ENCODE results near the gene CMTM5.

CMTM5 gene, protein sequence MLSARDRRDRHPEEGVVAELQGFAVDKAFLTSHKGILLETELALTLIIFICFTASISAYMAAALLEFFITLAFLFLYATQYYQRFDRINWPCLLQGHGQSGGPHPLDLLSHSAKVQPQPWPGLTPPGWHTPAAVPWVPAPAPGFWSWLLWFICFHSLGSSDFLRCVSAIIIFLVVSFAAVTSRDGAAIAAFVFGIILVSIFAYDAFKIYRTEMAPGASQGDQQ

DNA sequence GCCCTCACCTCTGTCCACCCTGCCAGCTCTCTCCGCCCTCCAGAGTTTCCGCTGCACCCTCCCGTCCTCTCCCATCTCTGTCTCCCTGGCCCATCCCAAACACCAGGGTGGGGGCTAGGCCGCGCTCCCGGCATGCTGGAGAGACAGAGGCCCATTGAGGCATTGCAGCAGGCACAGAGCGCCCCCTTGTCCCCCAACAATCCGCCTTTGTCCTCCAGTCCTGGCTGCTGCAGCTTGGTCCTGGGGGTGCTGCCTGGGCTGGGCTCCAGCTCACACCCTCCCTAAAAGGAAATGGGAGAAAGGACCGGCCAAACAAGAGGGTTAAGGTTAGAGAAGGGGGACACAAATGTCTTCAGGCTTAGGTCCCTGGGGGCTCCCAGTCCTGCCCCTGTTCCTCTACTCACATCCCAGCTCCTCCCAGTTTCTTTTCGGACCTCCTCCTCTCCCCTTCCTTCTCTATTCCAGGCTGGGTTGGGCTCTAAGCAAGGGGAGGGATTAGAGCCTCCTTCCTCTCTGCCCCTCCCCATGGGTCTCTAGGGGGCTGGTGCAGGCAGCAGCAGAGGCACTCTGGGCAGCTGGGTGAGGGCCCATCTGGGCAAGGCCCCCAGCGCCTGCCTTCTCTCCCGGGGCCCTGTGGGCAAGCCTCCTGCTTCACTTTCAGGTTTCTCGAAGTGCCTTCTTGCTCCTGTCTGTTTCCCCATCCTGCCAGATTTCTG lies at the start of gene CMTM5:
TSS of gene CMTM5 (plus strand) at position 565 of the 716 bp plus-strand sequence. CDS start 206 bp downstream, outside the sequence.
- no peak for DNase-seq (ENCODE audit: low read depth in 3 of 3)

DNA sequence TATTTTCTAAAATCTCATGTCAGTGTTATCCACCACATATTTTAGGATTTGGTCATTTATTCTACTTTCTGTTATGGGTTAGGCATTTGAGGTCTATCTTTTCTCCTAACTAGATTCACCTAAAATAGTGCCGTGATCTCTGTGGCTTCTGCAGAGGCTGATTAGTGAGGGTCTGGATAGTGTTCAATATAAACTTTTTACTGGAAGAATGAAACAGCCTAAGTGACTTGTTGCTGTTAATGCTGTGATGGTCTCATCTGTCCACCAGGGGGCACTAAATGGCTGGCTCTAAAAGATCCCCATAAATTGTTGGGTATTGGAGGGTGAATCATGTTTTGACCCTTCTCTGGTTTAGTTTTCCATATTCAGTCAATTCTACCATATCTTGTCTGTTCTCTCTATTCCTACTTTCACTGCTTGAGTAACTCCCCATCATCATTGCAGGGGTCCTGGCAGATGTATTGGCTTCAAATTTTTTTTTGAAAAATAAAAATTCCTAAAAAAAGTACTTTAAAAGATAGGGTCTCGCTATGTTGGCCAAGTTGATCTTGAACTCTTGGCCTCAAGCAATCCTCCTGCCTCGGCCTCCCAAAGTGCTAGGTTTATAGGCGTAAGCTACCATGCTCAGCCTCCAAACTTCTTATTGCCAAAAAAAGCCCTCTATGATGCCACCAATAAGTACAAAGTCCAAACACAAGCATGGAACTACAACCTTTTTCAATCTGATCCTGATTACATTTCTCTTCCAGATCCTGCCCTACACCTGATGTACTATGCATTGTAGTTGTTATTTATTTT lies 48.7 kb upstream of the CMTM5 start:
- peak in 2 of 3 experiments; percentile 38 to 52 for DNase-seq (ENCODE audit: low read depth in 3 of 3)

DNA sequence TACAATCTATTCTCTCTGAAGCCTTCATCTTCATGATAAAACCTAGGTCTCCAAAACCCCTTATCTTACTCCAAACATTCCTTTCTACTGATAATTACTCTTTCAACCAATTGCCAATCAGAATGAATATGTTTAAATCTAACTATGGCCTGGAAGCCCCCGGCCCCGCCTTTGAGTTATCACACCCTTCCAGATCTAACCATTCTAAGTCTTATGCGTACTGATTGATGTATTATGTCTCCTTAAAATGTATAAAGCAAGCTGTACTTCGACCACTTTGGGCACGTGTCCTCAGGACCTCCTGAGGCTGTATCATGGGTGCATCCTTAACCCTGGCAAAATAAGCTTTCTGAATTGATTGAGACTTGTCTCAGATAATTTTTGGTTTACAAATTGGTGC lies 41.2 kb upstream of the CMTM5 start:
- no peak for DNase-seq (ENCODE audit: low read depth in 3 of 3)

DNA sequence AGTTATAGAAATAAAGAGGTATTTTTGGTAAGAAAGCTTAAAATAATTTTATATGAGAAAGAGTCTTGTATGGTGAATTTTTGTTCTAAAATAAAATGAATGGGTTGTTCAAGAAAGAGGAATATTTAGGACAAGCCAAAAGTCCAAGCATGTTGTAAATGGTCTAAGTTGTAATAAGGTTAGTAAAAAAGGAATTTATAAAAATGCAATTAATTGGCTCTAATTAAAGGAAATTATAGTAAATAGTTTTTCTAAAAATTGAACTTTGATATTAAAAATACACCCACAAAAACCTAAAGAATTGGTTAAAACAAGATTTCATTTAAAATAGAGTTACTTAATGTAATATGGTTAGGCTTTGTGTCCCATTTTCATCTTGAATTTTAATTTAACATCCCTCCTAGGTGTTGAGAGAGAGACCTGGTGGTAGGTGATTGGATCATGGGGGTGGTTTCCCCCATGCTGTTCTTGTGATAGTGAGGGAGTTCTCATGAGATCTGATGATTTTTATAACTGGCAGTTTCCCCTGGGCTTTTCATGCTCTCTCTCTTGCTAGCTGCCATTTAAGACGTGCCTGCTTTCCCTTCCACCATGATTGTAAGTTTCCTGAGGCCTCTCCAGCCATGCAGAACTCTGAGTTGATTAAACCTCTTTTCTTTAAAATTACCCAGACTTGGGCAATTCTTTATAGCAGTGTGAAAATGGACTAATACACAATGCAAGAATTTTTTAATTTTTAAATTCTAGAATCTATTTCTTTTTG lies 37.2 kb upstream of the CMTM5 start:
- DNase-seq (ENCODE audit: low read depth in 3 of 3): no peak

DNA sequence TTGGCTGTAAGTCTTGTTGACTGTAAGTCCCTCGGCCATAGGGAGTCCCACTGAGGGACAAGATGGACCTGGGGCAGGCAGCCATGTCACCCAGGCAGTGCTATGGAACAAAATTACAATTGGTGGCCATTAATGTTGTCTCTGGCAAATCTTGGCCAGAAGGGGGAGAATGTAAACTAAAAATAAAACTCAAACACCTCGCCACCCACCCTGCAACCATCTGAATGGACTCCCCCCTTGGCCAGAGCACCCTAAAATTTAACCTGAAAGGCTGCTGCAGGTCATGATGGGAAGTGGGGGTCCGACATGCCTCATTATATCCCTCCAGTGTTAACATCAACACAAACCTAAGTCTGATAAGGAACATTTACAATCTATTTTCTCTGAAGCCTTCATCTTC lies 32.4 kb upstream of the CMTM5 start:
- DNase-seq (ENCODE audit: low read depth in 3 of 3): no peak

DNA sequence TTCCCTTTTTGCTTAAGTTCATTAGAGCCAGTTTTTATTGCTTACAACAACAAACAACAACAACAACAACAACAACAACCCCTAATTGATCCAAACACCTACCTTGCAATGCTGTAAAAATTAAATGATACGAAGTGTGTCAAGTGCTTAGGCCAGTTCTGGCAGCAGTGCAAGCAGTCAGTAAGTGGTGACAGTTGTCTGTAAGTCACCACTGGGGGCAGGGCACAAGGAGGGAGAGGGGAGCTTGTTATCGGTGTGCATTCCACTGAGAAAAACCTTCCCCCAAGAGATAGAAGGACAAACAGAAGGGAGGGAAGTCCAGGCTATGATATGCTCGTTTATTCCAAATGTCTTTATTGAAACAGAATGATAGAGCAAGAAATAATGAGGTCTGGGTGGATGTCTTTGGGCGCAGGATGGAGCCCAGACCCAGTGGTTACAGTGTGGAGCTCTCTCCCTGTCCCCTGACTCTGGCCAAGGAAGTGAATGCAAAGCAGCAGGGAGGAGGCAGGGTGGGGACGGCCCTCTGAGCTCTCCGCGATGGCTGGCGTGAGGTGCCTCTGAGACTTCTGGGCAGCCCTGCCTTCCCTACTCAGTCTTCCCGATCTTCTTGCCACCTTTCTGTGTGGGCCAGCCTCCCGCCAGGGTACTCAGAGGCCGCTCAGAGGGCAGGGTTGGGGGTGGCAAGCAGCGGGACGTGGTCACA lies 30.7 kb upstream of the CMTM5 start:
- no peak for DNase-seq (ENCODE audit: low read depth in 3 of 3)

DNA sequence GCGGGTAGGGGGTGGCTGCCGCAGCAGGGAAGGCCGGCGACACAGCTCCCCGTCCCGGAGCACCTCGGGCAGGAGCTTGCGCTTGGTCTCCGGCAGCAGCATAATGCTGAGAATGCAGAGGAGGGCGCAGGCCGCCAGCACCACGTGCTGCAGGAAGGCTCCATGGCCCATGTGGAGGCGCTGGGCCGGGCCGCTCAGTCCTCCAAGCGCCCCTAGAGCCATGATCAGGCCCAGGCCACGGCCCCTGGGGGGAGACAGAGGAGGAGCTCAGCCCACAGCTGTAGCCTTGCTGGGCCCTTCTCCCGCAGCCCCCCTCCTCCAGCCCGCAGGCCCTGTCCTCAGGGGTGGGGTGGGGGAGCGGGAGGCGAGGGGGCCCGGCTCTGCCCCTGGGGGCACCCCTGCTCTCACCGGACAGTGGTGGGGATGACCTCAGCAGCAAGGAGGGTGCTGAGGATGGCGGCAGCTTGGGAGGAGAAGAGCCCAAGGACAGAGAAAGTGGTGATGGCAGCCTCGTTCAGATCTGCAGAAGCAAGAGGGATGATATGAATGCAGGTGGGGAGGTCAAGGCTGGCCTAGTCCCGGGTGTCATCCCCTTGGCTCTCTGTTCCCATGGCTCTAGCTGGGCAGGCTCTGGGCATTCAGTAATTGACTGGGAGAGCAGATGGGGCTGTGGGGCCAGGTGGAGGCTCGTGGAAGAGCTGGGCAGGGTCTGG lies 30.0 kb upstream of the CMTM5 start:
- no peak for DNase-seq (ENCODE audit: low read depth in 3 of 3)

DNA sequence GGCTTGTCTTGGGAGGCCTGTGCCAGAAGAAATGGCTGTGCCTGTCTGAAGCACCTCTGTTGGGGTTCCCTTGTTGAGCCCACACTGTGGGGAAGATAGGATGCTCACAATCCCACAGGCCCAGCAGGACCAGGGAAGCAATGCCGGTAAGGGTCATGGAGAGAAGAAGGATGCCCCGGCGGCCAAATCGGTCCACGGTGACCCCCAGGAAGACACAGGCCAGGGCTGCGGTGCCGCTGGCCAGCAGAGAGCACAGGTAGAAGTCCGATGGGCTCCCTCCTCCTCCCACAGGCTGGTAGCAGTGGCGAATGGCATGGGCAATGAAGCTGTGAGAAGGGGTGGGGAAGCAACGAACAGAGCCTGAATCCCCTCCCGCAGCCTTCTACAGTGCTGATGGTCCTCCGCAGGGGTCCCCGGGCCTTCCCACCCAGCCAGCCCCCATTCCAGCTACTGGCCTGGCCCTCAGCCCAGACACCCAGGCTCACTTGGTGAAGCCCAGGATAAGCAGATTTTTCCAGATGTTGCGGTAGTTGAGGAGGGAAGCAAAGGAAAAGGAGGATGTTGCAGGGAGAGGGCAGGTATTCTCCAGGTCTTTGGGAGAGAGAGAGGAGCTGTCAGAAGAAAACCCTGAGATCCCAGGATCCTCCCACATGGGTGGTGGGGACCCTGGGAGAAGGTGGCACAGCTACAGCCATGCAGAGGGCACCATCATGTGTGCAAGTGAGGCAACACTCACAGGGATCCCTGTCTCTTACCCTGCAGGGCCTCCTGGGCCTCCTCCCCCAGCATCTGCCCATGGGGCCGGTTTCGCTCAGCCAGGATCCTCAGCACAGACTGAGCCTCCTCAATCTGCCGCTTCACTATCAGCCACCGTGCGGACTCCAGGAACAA lies 29.2 kb upstream of the CMTM5 start:
- no peak for DNase-seq (ENCODE audit: low read depth in 3 of 3)

DNA sequence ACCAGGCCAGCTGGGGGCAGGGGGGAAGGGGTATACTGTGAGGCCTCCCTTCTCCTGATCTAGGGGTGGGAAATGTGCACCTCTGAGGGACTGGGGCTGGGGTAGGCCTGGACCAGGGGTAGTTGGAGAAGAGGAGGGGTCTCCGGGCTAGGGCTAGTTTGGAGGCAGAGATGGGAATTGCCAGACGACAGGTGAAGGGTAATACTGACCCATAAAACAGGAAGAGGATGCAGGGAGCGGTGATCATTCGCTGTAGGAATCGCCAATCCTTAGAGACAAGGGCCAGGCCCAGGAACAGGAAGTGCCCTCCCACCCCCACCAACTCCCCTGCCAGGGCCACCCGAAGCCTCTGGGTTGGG lies 28.6 kb upstream of the CMTM5 start:
- no peak for DNase-seq (ENCODE audit: low read depth in 3 of 3)

DNA sequence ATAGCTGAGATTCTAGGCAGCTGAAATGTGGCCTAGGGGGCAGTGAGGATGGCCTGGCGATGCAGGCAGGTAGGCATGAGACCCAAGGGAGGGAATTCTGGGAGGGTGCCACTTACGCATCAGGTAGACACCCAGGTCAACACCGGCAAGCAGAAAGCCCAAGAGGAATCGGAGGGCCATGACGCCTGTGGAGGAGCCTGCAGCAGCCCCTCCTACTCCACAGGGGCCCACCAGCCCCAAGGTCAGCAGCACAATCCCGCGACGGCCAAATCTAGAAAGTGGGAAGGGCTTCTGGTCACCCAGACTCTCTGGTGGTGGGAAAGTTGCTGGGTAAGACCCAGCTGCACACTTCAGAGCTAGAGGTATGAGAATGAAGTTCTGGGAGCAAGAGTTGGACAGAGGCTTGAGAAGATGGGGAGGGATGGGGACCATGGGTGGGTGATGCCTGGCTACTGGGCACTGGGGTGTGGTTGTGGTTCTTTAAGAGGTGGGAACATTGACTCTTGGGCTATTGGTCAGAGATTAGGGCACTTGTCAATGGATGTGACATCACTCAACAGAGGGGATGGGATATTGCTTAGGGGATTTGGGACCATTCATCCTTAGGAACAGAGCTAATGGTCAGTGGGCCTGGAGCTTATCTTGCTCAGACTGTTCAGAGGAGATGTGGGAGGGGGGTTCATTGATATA lies 27.5 kb upstream of the CMTM5 start:
- no peak for DNase-seq (ENCODE audit: low read depth in 3 of 3)

DNA sequence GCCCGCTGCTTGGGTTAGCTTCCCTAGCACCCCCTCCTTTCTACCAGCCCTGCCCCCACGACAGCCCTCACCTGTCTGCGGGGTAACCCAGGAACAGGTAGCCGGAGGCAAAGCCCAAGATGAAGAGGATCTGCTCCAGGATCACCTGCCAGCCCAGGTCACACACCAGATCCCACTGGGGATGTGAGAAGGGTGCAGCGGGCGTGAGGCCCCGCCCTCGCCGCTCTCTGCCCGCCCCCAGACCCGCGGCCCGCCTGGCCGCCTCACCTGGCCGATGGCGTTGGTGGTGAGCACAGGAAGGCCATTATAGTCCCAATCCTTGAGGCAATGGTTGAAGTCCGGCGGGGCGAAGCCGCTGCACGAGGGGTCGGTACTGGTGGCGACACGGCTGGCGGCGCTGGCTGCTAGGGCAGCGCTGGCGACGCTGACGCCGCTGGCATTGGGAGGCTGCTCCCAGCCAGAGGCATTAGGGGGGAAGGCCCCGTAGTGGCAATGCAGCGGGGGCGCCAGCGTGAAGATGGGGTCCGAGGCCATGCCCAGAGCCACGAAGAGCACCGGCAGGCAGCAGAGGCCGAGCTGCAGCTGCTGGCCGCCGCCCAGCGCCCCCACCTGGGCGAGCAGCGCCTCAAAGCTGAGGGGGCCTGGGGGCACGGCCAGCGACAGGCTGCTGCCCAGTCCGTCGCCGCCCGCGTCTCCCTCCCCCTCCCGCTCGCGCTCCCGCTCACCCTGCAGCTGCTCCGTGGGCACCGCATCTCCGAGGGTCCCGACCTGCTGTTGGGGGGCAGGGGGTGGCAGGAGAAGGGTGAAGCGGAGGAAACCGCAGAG lies 25.0 kb upstream of the CMTM5 start:
- DNase-seq (ENCODE audit: low read depth in 3 of 3): no peak

DNA sequence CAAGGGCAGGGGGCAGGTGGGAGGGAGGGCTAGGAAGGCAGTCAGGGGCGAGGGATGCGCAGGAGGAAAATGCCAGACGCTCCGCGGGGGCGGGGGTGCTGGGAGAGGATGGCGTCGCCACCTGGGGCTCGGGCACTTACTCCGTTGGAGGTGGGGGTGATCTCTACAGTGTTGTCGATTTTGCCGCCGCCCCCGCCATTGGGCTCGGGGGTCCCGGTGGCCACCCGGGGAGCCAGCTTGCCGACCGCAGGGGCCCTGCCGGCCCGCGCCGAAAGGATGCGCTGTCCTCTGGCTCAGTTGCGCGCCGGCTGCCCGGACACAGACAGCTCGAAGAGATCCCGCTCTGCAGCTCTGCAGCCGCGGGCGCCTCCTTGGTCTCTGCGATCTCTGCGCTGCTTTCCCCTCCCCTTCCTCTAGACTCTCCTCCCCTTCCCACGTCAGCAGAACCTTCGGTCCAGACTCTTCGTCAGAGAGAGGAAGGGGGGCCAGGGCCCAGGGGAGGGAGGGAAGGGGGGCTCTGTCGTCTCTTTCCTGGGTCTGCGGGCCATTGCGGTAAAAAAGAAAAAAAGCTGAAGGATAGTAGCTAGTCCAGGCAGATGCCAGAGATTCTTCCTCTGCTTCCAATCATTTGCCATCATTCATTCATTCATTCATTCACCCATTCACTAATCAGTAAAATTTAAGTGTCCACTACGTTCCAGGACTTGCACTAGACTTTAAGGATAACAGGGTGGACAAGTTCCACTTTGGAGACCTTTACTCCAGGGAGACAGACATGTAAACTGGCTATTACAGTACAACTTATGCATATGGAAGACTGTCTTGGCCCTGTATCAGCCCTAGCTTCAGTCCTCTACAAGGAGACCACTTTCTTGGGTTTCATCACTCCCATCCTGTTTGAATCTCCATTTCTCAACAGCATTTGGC lies 24.1 kb upstream of the CMTM5 start, which contains the start of gene SLC22A17:
TSS of gene SLC22A17 (minus strand) at position 382 of the 927 bp plus-strand sequence.
- peak; percentile 16 to 26 (median 20) for DNase-seq (ENCODE audit: low read depth in 3 of 3)

DNA sequence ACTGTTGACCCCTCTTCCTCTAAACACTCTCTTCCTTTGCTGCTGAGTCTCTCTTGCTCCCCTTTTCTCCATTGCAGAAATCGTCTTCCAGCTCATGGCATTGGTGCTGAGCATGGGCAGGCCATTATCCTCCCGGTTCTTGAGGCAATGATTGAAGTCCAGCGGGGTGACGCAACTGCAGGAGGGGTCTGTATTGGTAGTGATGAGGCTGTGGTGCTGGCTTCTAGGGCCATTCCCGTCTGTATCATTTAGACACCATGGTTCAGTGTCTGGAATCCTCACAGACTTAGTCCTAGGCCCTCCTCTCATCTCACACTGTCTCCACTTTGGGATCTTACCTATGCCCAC lies 23.4 kb upstream of the CMTM5 start:
- DNase-seq (ENCODE audit: low read depth in 3 of 3): no peak

DNA sequence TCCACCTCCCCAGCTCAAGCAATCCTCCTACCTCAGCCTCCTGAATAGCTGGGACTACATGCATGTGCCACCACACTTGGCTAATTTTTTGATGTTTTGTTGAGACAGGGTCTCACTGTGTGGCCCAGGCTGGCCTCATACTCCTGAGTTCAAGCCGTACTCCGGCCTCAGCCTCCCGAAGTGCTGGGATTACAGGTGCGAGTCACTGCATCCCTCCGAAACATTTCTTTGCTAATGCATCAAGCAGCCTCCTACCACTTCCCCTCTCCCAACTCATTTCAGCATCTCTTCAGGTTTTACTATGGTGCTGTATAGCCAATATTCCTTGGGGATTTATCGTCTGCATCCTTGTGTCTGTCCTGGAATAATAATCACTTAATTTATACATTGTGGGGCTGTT lies 21.9 kb upstream of the CMTM5 start:
- no peak for DNase-seq (ENCODE audit: low read depth in 3 of 3)

DNA sequence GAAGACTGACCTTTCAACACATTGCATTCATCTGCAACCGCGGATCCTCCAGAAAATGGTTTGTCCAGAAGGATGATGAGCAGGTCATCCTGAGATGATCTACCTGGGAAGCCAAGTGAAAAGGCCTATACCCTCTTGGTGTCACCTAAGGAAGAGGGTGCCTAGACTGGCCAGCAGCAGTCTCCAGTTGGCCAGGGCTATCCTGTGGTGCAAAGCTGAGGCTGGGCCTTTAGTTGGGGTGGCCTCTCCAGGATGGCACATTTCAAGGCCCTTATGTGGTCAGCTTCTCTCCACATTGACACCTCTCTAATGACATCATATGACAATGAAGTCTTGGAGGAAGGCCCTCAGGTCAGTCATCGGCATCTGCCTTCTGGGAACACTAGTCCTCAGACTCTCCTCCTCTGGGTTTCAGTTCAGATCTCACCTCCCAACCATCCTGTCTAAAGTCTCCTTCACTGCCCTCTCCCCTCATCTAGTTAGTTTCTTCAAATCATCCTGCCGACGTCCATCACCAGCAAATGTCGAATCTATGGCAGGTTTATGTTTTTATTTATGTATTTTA lies 20.9 kb upstream of the CMTM5 start:
- no peak for DNase-seq (ENCODE audit: low read depth in 3 of 3)

DNA sequence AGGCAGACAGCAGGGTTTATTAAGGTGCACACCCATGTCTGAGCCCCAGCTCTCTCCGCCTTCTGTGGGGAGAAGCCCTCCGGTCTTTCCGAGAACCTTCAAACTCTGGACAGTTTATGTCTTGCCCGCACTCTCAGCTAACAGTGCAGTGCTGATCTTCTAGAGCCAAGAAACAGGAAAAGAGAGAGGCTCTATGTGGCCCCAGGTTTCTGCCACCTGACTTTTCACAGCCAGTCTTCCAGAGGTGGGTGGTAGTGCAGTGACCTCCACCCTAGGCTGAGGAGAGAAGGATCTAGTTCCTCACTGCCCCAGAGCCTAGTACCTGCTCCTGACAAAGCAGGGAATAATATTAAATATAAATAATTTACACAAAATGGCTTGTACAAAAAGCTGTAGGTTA lies 20.2 kb upstream of the CMTM5 start:
- DNase-seq (ENCODE audit: low read depth in 3 of 3): no peak

DNA sequence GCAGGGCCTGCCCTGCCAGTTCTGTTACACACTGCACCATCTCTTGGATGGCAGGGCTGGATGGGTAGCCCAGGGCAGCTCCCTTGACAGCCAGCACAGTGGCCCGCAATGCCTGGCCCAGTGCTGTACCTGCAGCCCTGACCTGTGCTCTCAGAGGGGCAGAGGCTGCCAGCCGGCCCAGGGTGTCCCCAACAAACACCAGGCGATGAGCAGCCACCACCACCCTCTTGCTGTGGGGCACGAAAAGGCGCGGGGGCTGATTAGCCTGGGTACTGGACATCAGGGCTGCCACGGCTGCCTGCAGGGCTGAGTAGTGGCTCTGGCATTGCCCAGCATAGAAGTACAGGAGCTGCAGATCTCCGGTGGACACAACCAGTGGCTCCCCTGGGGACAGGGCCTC lies 19.6 kb upstream of the CMTM5 start:
- DNase-seq (ENCODE audit: low read depth in 3 of 3): no peak

Data from stimulated activated CD4-positive, alpha-beta T cell treated with anti-CD3 and anti-CD28 coated beads, TNF-alpha, amount 100 ng/mL, for 4 hours (primary cell).